SK-N-SH treated with all-trans-retinoic acid at 6 μM for 48 hours (cell line): Measurements from ENCODE around the gene ARID3B.

Source experiments
- ARNTL ChIP-seq: fragments of 450-650 bp; formaldehyde crosslinking; IDR thresholded peaks from 2 replicates; pipeline ENCODE4 v1.5.0; 2020; ENCODE audit warnings: low read depth, mild to moderate bottlenecking, moderate library complexity, borderline replicate concordance
- BACH2 ChIP-seq: fragments of 250-450 bp; sonication (Bioruptor Pico); IDR thresholded peaks from 2 replicates; pipeline ENCODE4 v1.9.0; 2021; ENCODE audit warnings: mild to moderate bottlenecking, borderline replicate concordance
- CSDC2 ChIP-seq: fragments of 250-450 bp; sonication (Bioruptor Pico); IDR thresholded peaks from 2 replicates; pipeline ENCODE4 v1.5.0; 2020; ENCODE audit warnings: mild to moderate bottlenecking, moderate library complexity
- POU6F1 ChIP-seq: fragments of 250-450 bp; sonication (Bioruptor Pico); IDR thresholded peaks from 2 replicates; pipeline ENCODE4 v1.8.0; 2021; ENCODE audit warnings: low read depth, mild to moderate bottlenecking, moderate library complexity, borderline replicate concordance
- SNAI2 ChIP-seq: fragments of 250-450 bp; sonication (Bioruptor Pico); IDR thresholded peaks from 2 replicates; pipeline ENCODE4 v1.5.0; 2020; ENCODE audit warnings: mild to moderate bottlenecking, moderate library complexity
- TCF4 ChIP-seq: fragments of 250-450 bp; sonication (Bioruptor Pico); IDR thresholded peaks from 2 replicates; pipeline ENCODE4 v1.8.0; 2021; ENCODE audit warnings: mild to moderate bottlenecking, moderate library complexity, borderline replicate concordance
- ZFP3 ChIP-seq: fragments of 250-450 bp; sonication (Bioruptor Pico); IDR thresholded peaks from 2 replicates; pipeline ENCODE4 v1.5.0; 2020; ENCODE audit warnings: mild to moderate bottlenecking, moderate library complexity
- ZFP30 ChIP-seq: fragments of 450-650 bp; formaldehyde crosslinking; IDR thresholded peaks from 2 replicates; pipeline ENCODE4 v1.5.0; 2022; ENCODE audit warnings: mild to moderate bottlenecking, moderate library complexity
- ZNF8 ChIP-seq: fragments of 450-650 bp; formaldehyde crosslinking; IDR thresholded peaks from 2 replicates; pipeline ENCODE4 v1.5.0; 2020; ENCODE audit warnings: mild to moderate bottlenecking, moderate library complexity
- TF ChIP-seq, protein P1 (sequence below): fragments of 250-450 bp; sonication (Bioruptor Pico); IDR thresholded peaks from 2 replicates; pipeline ENCODE4 v1.8.0; 2020; ENCODE audit warnings: mild to moderate bottlenecking, moderate library complexity, borderline replicate concordance
- TF ChIP-seq, protein P2 (sequence below): fragments of 250-450 bp; sonication (Bioruptor Pico); IDR thresholded peaks from 2 replicates; pipeline ENCODE4 v1.5.1; 2020; ENCODE audit warnings: low read depth, mild to moderate bottlenecking, moderate library complexity
- TF ChIP-seq, protein P3 (sequence below): fragments of 250-450 bp; sonication (Bioruptor Pico); IDR thresholded peaks from 2 replicates; pipeline ENCODE4 v1.5.0; 2020; ENCODE audit warnings: mild to moderate bottlenecking, moderate library complexity

DNA sequence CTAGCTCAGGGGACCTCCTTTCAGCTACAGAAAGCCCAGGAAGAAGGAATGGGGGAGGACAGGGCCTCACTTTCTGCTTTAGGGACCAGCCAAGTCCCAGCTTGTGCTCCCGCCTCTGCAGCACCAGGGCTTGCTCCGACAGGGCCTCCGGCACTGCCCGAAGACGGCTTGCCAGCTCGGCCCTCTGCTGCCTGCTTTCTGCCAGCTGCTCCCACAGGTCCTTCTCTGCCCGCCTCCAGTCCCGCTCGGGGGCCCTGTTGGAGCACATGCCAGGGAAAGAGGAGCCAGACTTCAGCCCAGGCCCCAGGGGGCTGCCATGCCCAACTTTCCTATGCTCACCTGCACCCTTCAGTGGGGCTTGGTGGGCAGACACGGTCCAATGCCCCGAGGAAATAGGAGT, 70.3 kb downstream of the ARID3B start:
- TF ChIP-seq, protein P1, sequence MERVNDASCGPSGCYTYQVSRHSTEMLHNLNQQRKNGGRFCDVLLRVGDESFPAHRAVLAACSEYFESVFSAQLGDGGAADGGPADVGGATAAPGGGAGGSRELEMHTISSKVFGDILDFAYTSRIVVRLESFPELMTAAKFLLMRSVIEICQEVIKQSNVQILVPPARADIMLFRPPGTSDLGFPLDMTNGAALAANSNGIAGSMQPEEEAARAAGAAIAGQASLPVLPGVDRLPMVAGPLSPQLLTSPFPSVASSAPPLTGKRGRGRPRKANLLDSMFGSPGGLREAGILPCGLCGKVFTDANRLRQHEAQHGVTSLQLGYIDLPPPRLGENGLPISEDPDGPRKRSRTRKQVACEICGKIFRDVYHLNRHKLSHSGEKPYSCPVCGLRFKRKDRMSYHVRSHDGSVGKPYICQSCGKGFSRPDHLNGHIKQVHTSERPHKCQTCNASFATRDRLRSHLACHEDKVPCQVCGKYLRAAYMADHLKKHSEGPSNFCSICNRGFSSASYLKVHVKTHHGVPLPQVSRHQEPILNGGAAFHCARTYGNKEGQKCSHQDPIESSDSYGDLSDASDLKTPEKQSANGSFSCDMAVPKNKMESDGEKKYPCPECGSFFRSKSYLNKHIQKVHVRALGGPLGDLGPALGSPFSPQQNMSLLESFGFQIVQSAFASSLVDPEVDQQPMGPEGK = no peak
- TF ChIP-seq POU6F1 (CRISPR knock-in tag) (no peak), ZFP30 (no peak), ZNF8 (CRISPR knock-in tag) (no peak), SNAI2 (CRISPR knock-in tag) (no peak), TCF4 (CRISPR knock-in tag) (no peak), BACH2 (CRISPR knock-in tag) (no peak), ARNTL (CRISPR knock-in tag) (no peak), CSDC2 (CRISPR knock-in tag) (no peak), ZFP3 (CRISPR knock-in tag) (no peak)
- TF ChIP-seq, protein P2, sequence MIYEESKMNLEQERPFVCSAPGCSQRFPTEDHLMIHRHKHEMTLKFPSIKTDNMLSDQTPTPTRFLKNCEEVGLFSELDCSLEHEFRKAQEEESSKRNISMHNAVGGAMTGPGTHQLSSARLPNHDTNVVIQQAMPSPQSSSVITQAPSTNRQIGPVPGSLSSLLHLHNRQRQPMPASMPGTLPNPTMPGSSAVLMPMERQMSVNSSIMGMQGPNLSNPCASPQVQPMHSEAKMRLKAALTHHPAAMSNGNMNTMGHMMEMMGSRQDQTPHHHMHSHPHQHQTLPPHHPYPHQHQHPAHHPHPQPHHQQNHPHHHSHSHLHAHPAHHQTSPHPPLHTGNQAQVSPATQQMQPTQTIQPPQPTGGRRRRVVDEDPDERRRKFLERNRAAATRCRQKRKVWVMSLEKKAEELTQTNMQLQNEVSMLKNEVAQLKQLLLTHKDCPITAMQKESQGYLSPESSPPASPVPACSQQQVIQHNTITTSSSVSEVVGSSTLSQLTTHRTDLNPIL (CRISPR knock-in tag) = no peak
- TF ChIP-seq, protein P3, sequence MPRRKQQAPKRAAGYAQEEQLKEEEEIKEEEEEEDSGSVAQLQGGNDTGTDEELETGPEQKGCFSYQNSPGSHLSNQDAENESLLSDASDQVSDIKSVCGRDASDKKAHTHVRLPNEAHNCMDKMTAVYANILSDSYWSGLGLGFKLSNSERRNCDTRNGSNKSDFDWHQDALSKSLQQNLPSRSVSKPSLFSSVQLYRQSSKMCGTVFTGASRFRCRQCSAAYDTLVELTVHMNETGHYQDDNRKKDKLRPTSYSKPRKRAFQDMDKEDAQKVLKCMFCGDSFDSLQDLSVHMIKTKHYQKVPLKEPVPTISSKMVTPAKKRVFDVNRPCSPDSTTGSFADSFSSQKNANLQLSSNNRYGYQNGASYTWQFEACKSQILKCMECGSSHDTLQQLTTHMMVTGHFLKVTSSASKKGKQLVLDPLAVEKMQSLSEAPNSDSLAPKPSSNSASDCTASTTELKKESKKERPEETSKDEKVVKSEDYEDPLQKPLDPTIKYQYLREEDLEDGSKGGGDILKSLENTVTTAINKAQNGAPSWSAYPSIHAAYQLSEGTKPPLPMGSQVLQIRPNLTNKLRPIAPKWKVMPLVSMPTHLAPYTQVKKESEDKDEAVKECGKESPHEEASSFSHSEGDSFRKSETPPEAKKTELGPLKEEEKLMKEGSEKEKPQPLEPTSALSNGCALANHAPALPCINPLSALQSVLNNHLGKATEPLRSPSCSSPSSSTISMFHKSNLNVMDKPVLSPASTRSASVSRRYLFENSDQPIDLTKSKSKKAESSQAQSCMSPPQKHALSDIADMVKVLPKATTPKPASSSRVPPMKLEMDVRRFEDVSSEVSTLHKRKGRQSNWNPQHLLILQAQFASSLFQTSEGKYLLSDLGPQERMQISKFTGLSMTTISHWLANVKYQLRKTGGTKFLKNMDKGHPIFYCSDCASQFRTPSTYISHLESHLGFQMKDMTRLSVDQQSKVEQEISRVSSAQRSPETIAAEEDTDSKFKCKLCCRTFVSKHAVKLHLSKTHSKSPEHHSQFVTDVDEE (CRISPR knock-in tag) = no peak
